ENCODE results near the gene CASTOR1. TPM values are rescaled to one million over a fixed set of nuclear protein-coding genes. Genes with fewer than 3 reads are reported as not detected.
A peak's percentile ranks its signal among the peaks of the same experiment; 100 is the strongest.

CASTOR1 gene
- total and polyA plus RNA-seq, 2 donors (not counting 1 experiment from before 2014, with no cell fraction given): 2.7 to 5.0 TPM

GRCh38 chr22:30321461-30321860, 32.2 kb upstream of the CASTOR1 start:
- H3K79me2 ChIP-seq (ENCODE audit: control insufficient read depth, insufficient read depth, low read length): peaks cover 21% of the 10 kb centered on the region
- no peaks in the 10 kb centered on the region for H3K27me3 ChIP-seq (ENCODE audit: control insufficient read depth, insufficient read depth, low read length)
- H3K9ac ChIP-seq (ENCODE audit: insufficient read depth, low read length): no peak overlapping the region
- H3K36me3 ChIP-seq (ENCODE audit: control insufficient read depth, insufficient read depth, low read length): peaks cover 2% of the 10 kb centered on the region
- no peak overlapping the region for H3K4me2 ChIP-seq (ENCODE audit: extremely low read depth, insufficient read depth, low read length)
- no peak for TF ChIP-seq EZH2 (IDR thresholded peaks at IDR 0.05; ENCODE audit: low read length, missing control alignments)
- no peak for TF ChIP-seq CTCF (conservative IDR thresholded peaks at IDR 0.05 in 1 of 2, IDR thresholded peaks at IDR 0.05 in 1 of 2; ENCODE audit: low read depth in 1 of 2, low read length in 2 of 2)
- DNase-seq (ENCODE audit: low read depth in 2 of 2): no peak
- H3K27ac ChIP-seq (ENCODE audit: insufficient read depth, low read length): no peak overlapping the region
- H3K9me3 ChIP-seq (ENCODE audit: control insufficient read depth, insufficient read depth, low read depth, low read length): no peaks in the 10 kb centered on the region
- H3K4me3 ChIP-seq (replicated peaks in 1 of 4; ENCODE audit: control extremely low read depth in 1 of 4, insufficient read depth in 1 of 4, low read depth in 3 of 4, low read length in 4 of 4): no peak overlapping the region
- no peak overlapping the region for H2AFZ ChIP-seq (ENCODE audit: low read length)
- peaks cover 12% of the 10 kb centered on the region for H3K4me1 ChIP-seq (ENCODE audit: control insufficient read depth, extremely low read depth, insufficient read depth, low read length)
- peaks cover 2% of the 10 kb centered on the region for H4K20me1 ChIP-seq (ENCODE audit: control insufficient read depth, extremely low read depth, insufficient read depth, low read length)

GRCh38 chr22:30320021-30320556, 30.8 kb upstream of the CASTOR1 start:
- Histone ChIP-seq H3K4me3 (replicated peaks in 1 of 4; ENCODE audit: control extremely low read depth in 1 of 4, insufficient read depth in 1 of 4, low read depth in 3 of 4, low read length in 4 of 4) (no peak overlapping the region), H2AFZ (ENCODE audit: low read length) (no peak overlapping the region), H3K79me2 (ENCODE audit: control insufficient read depth, insufficient read depth, low read length) (peaks cover 19% of the 10 kb centered on the region), H3K4me2 (ENCODE audit: extremely low read depth, insufficient read depth, low read length) (no peak overlapping the region), H3K9me3 (ENCODE audit: control insufficient read depth, insufficient read depth, low read depth, low read length) (no peaks in the 10 kb centered on the region), H3K27ac (ENCODE audit: insufficient read depth, low read length) (no peak overlapping the region), H4K20me1 (ENCODE audit: control insufficient read depth, extremely low read depth, insufficient read depth, low read length) (peaks cover 2% of the 10 kb centered on the region), H3K4me1 (ENCODE audit: control insufficient read depth, extremely low read depth, insufficient read depth, low read length) (peaks cover 13% of the 10 kb centered on the region), H3K36me3 (ENCODE audit: control insufficient read depth, insufficient read depth, low read length) (peaks cover 2% of the 10 kb centered on the region), H3K27me3 (ENCODE audit: control insufficient read depth, insufficient read depth, low read length) (no peaks in the 10 kb centered on the region), H3K9ac (ENCODE audit: insufficient read depth, low read length) (no peak overlapping the region)
- no peak for DNase-seq (ENCODE audit: low read depth in 2 of 2)
- TF ChIP-seq EZH2 (IDR thresholded peaks at IDR 0.05; ENCODE audit: low read length, missing control alignments) (no peak), CTCF (conservative IDR thresholded peaks at IDR 0.05 in 1 of 2, IDR thresholded peaks at IDR 0.05 in 1 of 2; ENCODE audit: low read depth in 1 of 2, low read length in 2 of 2) (no peak)

GRCh38 chr22:30318799-30319419, 29.6 kb upstream of the CASTOR1 start:
- Histone ChIP-seq H3K36me3 (ENCODE audit: control insufficient read depth, insufficient read depth, low read length) (peaks cover 2% of the 10 kb centered on the region), H3K4me1 (ENCODE audit: control insufficient read depth, extremely low read depth, insufficient read depth, low read length) (peaks cover 6% of the 10 kb centered on the region), H3K9ac (ENCODE audit: insufficient read depth, low read length) (no peak overlapping the region), H3K4me2 (ENCODE audit: extremely low read depth, insufficient read depth, low read length) (no peak overlapping the region), H3K27me3 (ENCODE audit: control insufficient read depth, insufficient read depth, low read length) (no peaks in the 10 kb centered on the region), H4K20me1 (ENCODE audit: control insufficient read depth, extremely low read depth, insufficient read depth, low read length) (peaks cover 2% of the 10 kb centered on the region), H3K4me3 (replicated peaks in 1 of 4; ENCODE audit: control extremely low read depth in 1 of 4, insufficient read depth in 1 of 4, low read depth in 3 of 4, low read length in 4 of 4) (no peak overlapping the region), H3K27ac (ENCODE audit: insufficient read depth, low read length) (no peak overlapping the region), H3K9me3 (ENCODE audit: control insufficient read depth, insufficient read depth, low read depth, low read length) (no peaks in the 10 kb centered on the region), H2AFZ (ENCODE audit: low read length) (no peak overlapping the region), H3K79me2 (ENCODE audit: control insufficient read depth, insufficient read depth, low read length) (peaks cover 17% of the 10 kb centered on the region)
- peak in 1 of 2 donors; percentile 32 for DNase-seq (ENCODE audit: low read depth in 2 of 2)
- no peak for TF ChIP-seq EZH2 (IDR thresholded peaks at IDR 0.05; ENCODE audit: low read length, missing control alignments)
- TF ChIP-seq CTCF (conservative IDR thresholded peaks at IDR 0.05 in 1 of 2, IDR thresholded peaks at IDR 0.05 in 1 of 2; ENCODE audit: low read depth in 1 of 2, low read length in 2 of 2): no peak

Data from fibroblast of lung (primary cell).